Measurements from ENCODE around the gene GABARAPL2.

DNA sequence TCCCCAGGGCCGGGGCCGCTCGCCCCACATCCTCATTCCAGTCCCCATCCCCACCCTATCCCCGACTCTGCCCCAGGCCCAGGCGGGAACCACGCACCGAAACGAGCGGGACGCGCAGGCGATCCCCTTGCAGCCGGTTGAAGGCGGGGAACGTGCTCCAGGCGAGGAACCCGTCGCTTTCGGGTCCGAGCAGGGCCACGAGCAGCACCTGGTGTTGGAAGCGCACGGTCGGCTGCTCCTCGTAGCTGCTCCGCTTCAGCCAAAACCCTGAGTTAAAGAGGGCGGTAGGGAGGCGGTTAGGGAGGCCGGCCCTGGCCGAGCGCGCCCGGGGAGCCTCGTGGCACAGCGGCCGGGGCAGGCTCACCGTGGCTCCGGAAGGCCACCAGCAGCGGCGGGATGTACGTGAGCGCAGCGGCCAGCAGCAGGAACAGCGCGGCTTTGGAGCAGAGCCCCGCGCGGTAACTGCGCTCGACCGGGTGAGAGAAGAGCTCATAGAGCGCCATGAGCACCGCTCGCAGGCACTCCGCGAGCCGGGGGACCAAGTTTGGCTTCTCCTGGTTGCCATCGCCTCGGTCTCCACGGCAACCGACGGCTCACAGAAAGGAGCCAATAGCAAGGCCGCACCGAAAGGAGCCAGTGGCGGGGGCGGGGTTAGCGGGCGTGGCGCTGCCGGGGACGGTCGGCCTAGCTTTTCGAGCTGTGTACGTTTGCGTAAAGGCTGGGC, 10.3 kb upstream of the GABARAPL2 start, which contains the start of gene TMEM231:
- TF ChIP-seq POLR2A (IDR thresholded peaks at IDR 0.05), result peak in 1 of 2 donors; percentile 29
- TF ChIP-seq, protein P1, sequence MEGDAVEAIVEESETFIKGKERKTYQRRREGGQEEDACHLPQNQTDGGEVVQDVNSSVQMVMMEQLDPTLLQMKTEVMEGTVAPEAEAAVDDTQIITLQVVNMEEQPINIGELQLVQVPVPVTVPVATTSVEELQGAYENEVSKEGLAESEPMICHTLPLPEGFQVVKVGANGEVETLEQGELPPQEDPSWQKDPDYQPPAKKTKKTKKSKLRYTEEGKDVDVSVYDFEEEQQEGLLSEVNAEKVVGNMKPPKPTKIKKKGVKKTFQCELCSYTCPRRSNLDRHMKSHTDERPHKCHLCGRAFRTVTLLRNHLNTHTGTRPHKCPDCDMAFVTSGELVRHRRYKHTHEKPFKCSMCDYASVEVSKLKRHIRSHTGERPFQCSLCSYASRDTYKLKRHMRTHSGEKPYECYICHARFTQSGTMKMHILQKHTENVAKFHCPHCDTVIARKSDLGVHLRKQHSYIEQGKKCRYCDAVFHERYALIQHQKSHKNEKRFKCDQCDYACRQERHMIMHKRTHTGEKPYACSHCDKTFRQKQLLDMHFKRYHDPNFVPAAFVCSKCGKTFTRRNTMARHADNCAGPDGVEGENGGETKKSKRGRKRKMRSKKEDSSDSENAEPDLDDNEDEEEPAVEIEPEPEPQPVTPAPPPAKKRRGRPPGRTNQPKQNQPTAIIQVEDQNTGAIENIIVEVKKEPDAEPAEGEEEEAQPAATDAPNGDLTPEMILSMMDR (IDR thresholded peaks at IDR 0.05), result peak in 1 of 6 experiments; percentile 2

Data from adrenal gland (tissue), 5 donors.